HG03175 (cell line): ENCODE results near the gene ANK2.

Experiments used
- ATAC-seq: cut with Tn5 transposase; IDR thresholded peaks from one replicate; pipeline ENCODE4 v1.9.1; 2021; ENCODE audit warnings: mild to moderate bottlenecking, moderate library complexity; ENCODE audit not compliant: unreplicated experiment

Gene ANK2

DNA sequence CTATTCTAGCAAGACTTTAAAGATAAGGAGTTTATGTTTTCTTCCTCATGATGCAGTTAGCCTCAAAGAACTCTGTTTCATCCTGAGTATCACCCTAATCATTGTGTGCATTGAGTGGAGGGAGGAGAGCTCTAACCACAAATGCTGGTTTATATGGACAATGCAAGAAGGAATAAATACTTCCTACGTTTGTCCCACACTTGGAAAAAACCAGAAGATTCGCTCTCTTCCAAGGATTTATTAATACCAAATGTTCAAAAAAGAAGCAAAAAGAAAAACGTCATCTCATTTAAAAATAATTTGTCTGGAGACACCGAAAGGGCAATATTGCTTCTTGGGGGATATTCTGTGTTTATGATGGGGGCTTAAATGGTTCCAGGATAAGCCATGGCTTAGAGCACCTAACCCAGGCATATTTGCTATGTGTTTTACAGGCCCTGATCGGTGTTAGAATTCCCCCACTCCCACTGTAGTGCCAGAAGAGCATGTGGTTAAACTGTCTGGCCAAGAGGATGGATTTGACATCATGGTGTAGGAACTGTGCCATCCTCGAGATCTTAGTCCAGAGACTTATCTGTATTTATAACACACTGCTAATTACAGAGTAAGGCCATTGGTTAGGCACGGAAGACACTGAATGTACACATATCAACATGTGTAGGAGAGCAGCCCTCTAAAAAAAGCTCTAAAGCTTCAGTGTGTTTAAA is 227.2 kb downstream of the ANK2 start:
- ATAC-seq: no peak

DNA sequence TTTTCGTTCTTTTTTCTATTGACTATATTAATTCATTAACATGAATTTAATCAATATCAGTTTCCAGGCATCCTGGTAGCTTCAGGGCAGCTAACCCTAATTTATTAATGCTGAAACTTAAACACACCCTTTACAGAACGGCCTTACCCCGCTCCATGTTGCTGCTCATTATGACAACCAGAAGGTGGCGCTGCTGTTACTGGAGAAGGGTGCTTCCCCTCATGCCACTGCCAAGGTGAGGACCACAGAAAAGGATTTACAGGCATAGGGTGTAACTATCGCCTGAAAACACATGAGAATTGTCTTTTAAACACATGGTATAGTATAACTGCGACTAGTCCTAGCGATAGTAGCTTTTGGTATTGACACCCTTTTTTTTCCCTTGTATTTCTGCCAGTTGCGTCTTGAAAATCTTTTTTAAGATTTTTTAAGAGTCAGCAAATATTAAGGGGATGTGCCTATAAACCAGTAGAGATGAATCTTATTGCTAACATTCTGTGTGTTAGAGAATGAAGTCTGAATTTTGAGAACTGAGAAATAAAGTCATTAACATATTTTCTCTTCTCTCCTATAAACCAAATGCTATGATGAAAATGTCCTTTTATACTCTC is 229.0 kb downstream of the ANK2 start:
- ATAC-seq: peak; percentile 98

GRCh38 chr4:113285501-113285900 is 236.0 kb downstream of the ANK2 start:
- ATAC-seq: no peak

GRCh38 chr4:113288257-113288656 is 238.8 kb downstream of the ANK2 start:
- peak; percentile 39 for ATAC-seq

- ATAC-seq: no peak
Observed at GRCh38 chr4:113288696-113289095, 239.2 kb downstream of the ANK2 start.

GRCh38 chr4:113289766-113290165 is 240.3 kb downstream of the ANK2 start:
- ATAC-seq: no peak

GRCh38 chr4:113290666-113291065 is 241.2 kb downstream of the ANK2 start:
- no peak for ATAC-seq

DNA sequence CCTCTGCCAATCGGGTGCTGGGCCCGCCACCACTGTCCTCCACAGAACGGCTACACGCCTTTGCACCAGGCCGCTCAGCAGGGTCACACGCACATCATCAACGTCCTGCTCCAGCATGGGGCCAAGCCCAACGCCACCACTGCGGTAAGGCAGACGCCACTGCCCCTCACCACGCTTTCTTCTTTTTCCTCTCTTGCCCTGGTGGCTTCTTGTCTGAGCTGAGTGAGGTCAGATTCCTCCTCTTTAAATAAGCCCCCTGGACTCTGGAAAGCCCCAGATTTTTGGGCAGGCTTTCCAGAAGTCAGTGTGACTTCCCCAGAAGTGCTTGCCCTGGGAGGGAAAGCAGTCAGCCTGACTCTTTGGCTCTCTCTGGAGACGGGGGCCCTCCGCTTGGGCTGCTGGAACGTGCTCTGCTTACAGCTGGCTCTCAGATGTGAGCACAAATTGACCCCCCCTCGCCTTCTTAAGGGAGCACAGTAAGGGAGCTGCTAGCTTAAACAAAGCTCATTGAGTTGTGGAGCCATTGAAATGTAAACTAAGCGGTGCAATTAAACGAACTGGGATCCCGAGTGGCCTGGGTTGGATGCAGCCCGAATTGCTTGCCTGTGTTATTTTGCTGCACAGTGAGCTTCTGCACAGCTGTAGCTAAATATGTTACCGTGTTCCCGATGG is 243.1 kb downstream of the ANK2 start:
- ATAC-seq: no peak

- ATAC-seq: no peak
Observed at GRCh38 chr4:113293043-113293560, 243.6 kb downstream of the ANK2 start.

- no peak for ATAC-seq
Observed at GRCh38 chr4:113293674-113294073, 244.2 kb downstream of the ANK2 start.

DNA sequence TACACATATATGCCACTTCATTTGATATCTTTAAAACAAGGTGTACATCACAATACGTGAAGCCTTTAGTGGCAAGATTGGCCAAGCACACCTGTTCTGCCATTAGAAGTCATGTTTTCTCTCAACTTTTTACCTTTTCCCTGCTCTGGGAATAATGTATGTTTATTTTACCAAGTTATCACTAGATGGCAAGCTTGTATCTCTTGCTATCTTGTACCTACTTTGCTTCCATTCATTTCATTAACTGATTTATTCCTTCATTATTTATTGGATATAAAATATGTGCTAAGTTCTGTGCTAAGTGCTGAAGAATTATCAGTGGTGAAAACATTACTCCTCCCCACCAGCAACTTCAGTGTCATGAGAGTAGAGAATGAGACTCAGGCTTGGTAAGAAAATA is 245.5 kb downstream of the ANK2 start:
- ATAC-seq: no peak

DNA sequence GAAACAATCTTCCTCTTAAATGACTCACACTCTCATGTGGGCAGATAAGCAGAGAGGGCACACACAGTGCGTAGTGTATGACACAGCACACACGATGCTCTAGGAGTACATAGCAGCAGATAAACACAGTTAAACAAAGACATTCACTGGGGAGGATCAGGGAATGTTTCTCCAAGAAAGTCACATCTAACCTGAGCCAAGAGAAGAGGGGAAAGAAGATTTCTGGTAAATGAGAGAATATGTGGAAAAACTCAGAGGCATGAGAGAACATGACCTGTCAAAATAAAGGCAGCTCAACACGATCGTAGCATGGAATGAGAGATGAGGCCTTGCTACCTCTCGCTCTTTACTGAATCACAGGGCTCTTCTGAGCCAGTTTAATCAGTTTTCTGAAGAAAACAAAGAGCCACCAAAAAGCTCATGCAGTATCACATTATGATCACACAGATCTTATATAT is 251.0 kb downstream of the ANK2 start:
- ATAC-seq: no peak

DNA sequence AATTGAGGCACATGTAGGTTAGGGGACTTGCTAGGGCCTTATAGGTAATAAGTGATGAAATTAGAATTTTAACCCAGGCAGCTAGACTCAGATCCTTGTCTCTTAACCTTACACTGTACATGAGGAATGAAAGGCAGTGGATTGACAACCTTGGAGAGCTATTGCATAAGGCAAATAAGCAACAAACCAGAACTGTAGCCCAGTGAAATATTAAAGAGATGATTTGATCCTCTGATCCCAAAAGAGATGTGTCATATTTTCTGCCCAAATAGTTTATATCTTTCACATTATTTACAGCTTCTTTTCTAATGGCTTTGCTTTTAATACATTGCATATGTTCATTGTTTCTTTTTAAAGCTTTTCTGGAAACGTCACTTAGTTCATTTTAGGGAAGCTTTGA is 252.6 kb downstream of the ANK2 start:
- ATAC-seq: no peak

- no peak for ATAC-seq
Observed at GRCh38 chr4:113303315-113303714, 253.9 kb downstream of the ANK2 start.

DNA sequence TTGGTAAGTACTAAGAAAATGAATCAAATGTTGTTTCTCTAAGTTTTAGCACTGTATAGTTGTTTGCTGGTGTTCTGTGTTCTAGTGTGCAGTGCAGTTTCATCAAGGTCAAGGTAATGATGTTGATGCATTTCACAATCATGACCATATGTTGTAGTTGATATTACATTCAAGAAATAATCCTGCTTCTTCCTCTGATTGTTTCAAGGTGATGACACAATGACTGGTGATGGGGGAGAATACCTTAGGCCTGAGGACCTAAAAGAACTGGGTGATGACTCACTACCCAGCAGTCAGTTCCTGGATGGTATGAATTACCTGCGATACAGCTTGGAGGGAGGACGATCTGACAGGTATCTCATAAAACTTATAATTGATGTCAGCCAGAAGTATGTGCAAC is 261.6 kb downstream of the ANK2 start:
- no peak for ATAC-seq

DNA sequence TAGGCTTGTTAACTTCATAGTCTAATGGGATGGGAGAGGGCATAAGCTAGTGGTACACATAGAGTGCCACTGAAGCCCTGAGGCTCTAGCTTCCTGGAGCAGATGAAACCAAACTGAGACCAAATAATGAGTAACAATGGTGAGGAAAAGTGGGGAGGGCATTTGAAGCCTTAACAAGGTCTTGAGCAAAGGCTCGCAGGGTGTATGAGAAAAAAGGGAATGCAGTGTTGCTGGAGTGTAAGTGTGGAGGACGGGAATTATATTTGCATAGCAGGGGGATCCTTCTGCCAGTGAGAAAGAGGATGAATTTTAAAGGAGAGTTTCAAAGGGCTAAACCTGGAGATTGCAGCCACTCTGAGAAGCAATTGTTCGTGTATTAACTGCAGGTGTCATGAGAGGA is 263.1 kb downstream of the ANK2 start:
- no peak for ATAC-seq

DNA sequence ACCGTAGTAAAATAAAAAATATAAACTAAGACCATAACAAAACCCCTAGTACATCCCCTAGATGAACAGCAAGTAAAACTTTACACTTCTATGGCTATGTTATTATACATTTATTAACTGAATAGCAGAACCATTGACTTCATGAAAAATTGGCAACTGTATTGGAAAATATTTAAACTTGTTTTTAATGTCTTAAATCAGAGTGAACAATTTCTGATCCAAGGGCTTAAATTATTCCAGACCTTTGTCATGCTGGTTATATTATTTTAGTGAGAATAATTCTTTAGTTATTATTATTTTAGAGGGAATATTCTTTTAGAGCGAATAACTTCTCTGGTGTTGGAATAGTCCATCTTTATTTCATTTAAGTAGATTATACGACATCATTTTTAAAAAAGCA is 265.0 kb downstream of the ANK2 start:
- ATAC-seq: no peak

GRCh38 chr4:113316879-113317278 is 267.4 kb downstream of the ANK2 start:
- peak; percentile 99 for ATAC-seq

- ATAC-seq: no peak
Observed at GRCh38 chr4:113317523-113317922, 268.1 kb downstream of the ANK2 start.

GRCh38 chr4:113322736-113323135 is 273.3 kb downstream of the ANK2 start:
- no peak for ATAC-seq

DNA sequence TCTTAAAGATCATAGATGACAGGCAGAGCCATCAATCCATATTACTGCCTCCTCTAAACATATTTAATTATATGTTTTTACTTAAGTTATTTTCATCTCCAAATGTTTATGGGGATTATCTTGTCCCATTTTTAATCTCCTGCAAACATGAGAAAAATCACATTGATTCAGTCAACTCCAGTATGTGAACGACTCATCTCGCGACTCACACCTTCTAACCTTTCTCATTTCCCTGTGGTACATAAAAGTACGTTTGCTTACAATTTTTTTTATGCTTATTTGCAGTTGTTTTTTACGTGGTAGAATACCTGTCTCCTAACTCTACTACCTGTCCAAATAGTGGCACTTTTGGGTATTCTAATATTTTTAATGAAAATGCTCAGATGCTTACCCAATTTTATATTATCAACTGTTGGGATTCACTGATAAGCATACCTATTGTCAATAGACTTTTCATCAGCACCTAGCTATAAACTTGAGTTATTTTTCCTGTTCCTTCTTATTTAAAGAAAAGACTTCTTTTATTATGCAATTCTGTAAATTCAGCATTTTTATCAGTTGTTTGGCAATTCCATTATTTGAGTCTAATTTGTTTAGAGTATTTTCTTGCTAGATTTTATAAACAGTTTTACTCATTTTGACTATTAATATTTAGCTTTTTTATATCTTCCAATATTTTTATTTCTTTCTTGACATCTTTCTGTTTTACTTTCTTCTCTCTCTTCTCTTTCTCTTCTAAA is 276.6 kb downstream of the ANK2 start:
- no peak for ATAC-seq
